Measurements from ENCODE around the gene G6PC3.

GRCh38 chr17:44115585-44116415, 45.3 kb downstream of the G6PC3 start:
- TF ChIP-seq CTCF (IDR thresholded peaks at IDR 0.05; ENCODE audit: extremely low read depth in 1 of 2, insufficient read depth in 1 of 2, low read depth in 1 of 2, low read length in 2 of 2) (peak; percentile 86 to 89), MAX (IDR thresholded peaks at IDR 0.05; ENCODE audit: insufficient read depth, insufficient read length) (no peak)

Measured in endothelial cell of umbilical vein (primary cell).